ENCODE results near the gene ABCF3.

The ABCF3 gene

DNA sequence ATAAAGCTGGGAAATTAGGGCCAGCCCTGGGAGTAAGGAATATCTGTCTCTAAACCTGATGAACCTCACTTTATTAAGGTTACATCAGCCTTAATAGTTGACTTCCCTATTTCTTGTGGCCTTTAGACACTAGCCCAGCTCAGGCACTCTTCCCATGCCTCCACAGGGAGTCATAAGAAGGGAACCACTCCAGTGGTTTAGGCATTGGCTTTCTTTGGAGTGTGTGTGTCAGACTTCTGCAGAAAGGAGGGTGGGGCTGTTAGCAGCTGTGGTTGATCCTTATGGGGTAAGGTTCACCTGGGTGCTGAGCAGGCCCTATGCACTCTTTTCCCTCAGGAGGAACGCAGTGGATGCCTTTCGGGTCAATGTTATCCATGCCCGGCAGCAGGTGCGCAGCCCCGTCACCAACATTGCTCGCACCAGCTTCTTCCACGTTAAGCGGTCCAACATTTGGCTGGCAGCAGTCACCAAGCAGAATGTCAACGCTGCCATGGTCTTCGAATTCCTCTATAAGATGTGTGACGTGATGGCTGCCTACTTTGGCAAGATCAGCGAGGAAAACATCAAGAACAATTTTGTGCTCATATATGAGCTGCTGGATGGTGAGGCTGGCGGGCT, 7.4 kb upstream of the ABCF3 start:
- no peak for DNase-seq (ENCODE audit: low read depth)

DNA sequence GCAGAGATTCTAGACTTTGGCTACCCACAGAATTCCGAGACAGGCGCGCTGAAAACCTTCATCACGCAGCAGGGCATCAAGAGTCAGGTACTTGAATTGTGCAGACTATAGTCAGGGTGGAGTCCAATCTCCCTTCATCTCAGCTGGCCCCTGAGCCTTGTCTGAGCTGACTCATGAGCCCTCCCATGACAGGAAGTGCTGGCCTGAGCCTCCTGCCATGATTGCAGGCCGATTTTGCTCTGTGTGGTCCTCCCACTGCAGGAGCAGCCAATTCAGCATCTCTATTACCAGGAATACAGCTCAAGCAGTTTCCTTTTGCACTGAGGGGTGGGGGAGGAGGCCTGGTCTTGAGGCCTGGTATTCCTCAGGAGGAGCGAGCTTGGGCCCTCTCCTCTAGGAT, 5.8 kb upstream of the ABCF3 start:
- TF ChIP-seq, protein P1, sequence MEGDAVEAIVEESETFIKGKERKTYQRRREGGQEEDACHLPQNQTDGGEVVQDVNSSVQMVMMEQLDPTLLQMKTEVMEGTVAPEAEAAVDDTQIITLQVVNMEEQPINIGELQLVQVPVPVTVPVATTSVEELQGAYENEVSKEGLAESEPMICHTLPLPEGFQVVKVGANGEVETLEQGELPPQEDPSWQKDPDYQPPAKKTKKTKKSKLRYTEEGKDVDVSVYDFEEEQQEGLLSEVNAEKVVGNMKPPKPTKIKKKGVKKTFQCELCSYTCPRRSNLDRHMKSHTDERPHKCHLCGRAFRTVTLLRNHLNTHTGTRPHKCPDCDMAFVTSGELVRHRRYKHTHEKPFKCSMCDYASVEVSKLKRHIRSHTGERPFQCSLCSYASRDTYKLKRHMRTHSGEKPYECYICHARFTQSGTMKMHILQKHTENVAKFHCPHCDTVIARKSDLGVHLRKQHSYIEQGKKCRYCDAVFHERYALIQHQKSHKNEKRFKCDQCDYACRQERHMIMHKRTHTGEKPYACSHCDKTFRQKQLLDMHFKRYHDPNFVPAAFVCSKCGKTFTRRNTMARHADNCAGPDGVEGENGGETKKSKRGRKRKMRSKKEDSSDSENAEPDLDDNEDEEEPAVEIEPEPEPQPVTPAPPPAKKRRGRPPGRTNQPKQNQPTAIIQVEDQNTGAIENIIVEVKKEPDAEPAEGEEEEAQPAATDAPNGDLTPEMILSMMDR (IDR thresholded peaks at IDR 0.05; ENCODE audit: low read depth, low read length, missing control alignments) = no peak
- DNase-seq (ENCODE audit: low read depth) = no peak
- H3K4me3 ChIP-seq (ENCODE audit: low read depth, low read length) = no peak overlapping the region

More for the DNA sequence above, 7.4 kb upstream of the ABCF3 start:
- no peak overlapping the region for H3K4me3 ChIP-seq (ENCODE audit: low read depth, low read length)
- TF ChIP-seq, protein P1 (IDR thresholded peaks at IDR 0.05; ENCODE audit: low read depth, low read length, missing control alignments) = no peak

DNA sequence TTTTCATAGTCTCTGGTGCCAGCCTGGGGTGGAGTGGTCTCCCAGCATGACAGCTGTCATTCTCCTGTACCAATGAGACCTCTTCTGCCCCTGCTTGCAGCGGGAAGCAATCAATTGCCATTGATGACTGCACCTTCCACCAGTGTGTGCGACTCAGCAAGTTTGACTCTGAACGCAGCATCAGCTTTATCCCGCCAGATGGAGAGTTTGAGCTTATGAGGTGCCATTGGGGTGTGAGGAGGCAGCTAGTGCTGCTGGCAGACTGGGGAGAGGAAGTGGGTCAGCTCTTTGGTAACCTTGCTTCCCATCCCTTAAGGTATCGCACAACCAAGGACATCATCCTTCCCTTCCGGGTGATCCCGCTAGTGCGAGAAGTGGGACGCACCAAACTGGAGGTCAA, 4.4 kb upstream of the ABCF3 start:
- DNase-seq (ENCODE audit: low read depth) = no peak
- TF ChIP-seq, protein P1 (IDR thresholded peaks at IDR 0.05; ENCODE audit: low read depth, low read length, missing control alignments) = no peak
- no peak overlapping the region for H3K4me3 ChIP-seq (ENCODE audit: low read depth, low read length)

DNA sequence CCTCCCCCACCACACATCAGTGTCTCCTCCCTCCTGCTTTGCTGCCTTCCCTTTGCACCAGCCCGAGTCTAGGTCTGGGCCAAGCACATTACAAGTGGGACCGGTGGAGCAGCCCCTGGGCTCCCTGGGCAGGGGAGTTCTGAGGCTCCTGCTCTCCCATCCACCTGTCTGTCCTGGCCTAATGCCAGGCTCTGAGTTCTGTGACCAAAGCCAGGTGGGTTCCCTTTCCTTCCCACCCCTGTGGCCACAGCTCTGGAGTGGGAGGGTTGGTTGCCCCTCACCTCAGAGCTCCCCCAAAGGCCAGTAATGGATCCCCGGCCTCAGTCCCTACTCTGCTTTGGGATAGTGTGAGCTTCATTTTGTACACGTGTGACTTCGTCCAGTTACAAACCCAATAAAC, 2.3 kb upstream of the ABCF3 start:
- TF ChIP-seq, protein P1 (IDR thresholded peaks at IDR 0.05; ENCODE audit: low read depth, low read length, missing control alignments) = no peak
- no peak for DNase-seq (ENCODE audit: low read depth)

DNA sequence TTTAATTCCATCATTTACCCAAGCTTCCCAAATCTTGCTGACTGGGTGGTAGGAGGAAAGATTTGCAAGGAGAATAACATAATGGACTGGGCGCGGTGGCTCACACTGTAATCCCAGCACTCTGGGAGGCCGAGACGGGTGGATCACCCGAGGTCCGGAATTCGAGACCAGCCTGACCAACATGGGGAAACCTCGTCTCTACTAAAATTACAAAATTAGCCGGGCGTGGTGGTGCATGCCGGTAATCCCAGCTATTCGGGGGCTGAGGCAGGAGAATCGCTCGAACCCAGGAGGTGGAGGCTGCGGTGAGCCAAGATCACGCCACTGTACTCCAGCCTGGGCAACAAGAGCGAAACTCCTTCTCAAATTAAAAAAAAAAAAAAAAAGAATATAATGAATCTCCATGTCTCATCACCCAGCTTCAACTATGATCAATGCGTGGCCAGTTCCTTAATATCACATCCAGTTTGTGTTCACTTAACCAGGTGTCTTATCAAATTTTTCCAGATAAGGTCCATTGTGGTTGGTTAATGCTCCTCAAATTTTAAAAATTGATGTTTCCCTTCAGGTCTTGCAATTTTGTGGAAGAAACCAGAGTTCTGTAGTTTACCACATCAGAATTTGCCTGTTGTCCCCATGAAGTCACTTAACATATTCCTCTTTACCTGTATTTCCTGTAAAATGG, 1.3 kb upstream of the ABCF3 start:
- TF ChIP-seq, protein P1 (IDR thresholded peaks at IDR 0.05; ENCODE audit: low read depth, low read length, missing control alignments) = no peak
- no peak overlapping the region for H3K4me3 ChIP-seq (ENCODE audit: low read depth, low read length)
- no peak for DNase-seq (ENCODE audit: low read depth)

More for the DNA sequence above, 2.3 kb upstream of the ABCF3 start:
- H3K4me3 ChIP-seq (ENCODE audit: low read depth, low read length) = no peak overlapping the region

DNA sequence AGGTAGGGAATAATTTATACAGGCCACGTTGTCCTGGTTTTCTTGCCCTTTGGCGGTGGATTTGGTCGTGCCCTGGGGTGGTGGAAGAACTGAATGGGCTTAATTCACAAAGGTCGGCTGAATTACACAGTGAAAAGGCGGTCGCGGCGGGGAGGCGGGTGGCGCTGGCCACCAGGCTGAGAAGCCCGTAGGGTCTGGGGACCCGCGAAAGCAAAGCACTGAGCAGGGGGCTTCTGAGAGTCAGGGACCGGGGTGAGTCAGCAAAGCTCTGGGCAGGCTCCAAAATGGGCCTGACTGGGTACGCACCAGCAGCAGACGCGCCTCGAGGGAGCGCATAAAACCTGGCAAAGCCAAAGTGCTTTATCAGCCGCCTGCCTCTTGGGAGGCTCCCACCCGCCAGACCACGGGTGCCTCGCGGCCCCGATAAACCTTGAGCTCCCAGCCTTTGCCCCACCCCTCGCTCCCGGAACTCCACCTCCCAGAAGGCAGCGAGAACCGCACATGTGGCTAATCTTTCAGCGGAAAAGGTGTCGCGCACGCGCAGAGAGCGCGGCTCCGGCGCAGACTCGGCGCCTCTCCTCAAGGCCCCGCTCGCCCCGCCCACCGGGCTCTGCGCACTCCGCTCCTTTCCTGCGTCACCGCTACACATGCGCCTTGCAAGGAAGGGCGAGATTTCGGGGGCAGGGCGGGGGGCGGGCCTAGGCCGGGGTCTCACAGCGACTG, 377 bp upstream of the ABCF3 start:
- peak; percentile 95 for DNase-seq (ENCODE audit: low read depth)

More for the DNA sequence above, 377 bp upstream of the ABCF3 start:
- H3K4me3 ChIP-seq (ENCODE audit: low read depth, low read length) = peak overlapping the region; percentile 83
- TF ChIP-seq, protein P1 (IDR thresholded peaks at IDR 0.05; ENCODE audit: low read depth, low read length, missing control alignments) = no peak
